Stimulated activated CD8-positive, alpha-beta memory T cell treated with anti-CD3 and anti-CD28 coated beads, Interleukin-15, amount 100 ng/mL, for 4 hours (primary cell): Measurements from ENCODE around the gene TTC33.
"Not testable (repeated sequence)": the region's sequence is repeated elsewhere in the genome, so short reads cannot be mapped to it uniquely, and the experiment has no call there.

Experiments used
- DNase-seq, 2 donors: peaks; one replicate each; pipeline ENCODE4 v3.0.0-alpha.2; 2020; ENCODE audit warnings: low read depth in 2 of 2

TTC33 gene

GRCh38 chr5:40653221-40654022 lies 102.3 kb downstream of the TTC33 start:
- no peak for DNase-seq

- no peak for DNase-seq
These were observed 103.1 kb downstream of the TTC33 start for GRCh38 chr5:40652441-40653220.

- no peak for DNase-seq
These were observed 104.6 kb downstream of the TTC33 start for GRCh38 chr5:40651201-40651600.

DNA sequence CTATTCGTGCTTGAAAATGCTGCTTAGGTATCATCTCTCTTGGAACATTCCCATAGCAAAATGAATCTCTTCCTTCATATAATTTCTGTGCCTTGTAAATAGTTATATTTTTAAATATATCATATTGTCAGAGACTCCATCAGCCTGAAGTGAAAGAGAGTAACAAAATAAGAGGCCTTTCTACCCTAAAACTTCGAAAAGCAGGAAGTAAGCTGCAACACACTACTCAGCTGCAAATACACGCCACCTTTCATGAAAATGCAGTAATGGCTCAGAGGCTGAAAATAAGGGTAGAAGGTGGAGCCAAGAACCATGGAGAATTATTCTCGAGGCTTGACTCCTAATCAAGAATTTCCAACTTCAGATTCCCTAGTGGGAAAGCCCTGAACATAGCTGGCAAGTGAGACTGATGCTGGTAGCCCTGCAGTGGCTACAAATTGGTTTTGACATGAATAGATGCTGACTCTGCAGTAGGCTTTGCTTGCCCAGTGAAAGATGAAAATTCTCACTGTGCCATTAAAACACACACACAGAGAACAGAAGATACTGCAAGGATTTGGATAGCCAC lies 106.2 kb downstream of the TTC33 start:
- no peak for DNase-seq

- DNase-seq: no peak
These were observed 107.6 kb downstream of the TTC33 start for GRCh38 chr5:40648150-40648549.

DNA sequence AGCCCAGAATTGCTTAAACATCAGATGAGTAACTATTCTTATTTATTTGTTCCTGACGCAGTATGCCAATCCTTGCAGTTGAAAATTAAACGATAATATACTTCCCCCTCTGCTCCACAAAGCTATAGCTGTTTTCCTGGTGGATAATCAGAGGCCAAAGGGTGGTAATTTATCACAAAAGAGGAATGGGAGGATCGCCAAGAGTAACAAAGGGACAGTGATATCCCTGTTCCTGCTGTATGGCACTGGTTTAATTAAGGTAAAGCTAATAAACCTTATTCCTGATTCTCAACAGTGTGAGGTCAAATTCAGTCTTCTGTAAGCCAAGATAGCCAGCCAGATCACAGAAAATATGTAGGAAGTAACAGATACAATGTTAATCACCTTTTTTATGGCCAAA lies 109.5 kb downstream of the TTC33 start:
- no peak for DNase-seq

DNA sequence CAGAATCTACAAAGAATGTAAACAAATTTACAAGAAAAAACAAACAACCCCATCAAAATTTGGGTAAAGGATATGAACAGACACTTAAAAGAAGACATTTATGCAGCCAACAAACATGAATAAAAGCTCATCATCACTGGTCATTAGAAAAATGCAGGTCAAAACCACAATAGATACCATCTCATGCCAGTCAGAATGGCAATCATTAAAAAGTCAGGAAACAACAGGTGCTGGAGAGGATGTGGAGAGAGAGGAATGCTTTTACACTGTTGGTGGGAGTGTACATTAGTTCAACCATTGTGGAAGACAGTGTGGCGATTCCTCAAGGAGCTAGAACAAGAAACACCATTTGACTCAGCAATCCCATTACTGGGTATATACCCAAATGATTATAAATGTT lies 116.2 kb downstream of the TTC33 start:
- DNase-seq: not testable (repeated sequence)

DNA sequence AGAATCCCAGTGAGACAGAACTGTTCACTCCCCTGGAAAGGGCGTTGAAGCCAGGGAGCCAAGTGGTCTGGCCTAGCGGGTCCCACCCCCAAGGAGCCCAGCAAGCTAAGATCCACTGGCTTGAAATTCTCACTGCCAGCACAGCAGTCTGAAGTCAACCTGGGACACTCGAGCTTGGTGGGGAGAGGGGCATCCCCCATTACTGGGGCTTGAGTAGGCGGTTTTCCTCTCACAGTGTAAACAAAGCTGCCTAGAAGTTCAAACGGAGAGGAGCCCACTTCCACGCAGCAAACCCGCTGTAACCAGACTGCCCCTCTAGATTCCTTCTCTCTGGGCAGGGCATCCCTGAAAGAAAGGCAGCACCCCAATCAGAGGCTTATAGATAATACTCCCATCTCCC lies 121.2 kb downstream of the TTC33 start:
- DNase-seq: no peak

GRCh38 chr5:40634154-40634553 lies 121.6 kb downstream of the TTC33 start:
- no peak for DNase-seq

GRCh38 chr5:40631236-40631635 lies 124.5 kb downstream of the TTC33 start:
- DNase-seq: no peak

DNA sequence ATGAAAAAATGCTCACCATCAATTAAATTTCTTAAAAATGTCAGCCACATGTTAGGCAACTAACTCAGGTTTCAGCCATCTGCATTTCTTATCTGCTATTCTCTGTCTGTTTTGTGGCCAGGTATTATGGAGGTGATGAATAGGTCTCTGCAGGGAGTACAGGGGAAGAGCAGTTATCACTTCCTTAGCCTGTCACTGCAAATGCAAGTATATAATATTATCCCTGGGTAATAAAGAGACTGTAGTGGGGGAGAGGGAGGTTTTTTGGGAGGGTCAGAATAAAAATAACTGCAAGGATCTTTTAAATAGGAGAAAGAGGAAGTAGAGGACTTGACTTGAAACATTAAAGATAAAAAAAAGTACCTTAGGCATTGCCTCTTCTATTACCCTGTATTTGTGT lies 125.6 kb downstream of the TTC33 start:
- DNase-seq: no peak

GRCh38 chr5:40628407-40628806 lies 127.4 kb downstream of the TTC33 start:
- DNase-seq: no peak

GRCh38 chr5:40627706-40628105 lies 128.1 kb downstream of the TTC33 start:
- DNase-seq: no peak

- no peak for DNase-seq
These were observed 129.0 kb downstream of the TTC33 start for GRCh38 chr5:40626801-40627200.

- DNase-seq: no peak
These were observed 132.0 kb downstream of the TTC33 start for GRCh38 chr5:40623480-40624420.

DNA sequence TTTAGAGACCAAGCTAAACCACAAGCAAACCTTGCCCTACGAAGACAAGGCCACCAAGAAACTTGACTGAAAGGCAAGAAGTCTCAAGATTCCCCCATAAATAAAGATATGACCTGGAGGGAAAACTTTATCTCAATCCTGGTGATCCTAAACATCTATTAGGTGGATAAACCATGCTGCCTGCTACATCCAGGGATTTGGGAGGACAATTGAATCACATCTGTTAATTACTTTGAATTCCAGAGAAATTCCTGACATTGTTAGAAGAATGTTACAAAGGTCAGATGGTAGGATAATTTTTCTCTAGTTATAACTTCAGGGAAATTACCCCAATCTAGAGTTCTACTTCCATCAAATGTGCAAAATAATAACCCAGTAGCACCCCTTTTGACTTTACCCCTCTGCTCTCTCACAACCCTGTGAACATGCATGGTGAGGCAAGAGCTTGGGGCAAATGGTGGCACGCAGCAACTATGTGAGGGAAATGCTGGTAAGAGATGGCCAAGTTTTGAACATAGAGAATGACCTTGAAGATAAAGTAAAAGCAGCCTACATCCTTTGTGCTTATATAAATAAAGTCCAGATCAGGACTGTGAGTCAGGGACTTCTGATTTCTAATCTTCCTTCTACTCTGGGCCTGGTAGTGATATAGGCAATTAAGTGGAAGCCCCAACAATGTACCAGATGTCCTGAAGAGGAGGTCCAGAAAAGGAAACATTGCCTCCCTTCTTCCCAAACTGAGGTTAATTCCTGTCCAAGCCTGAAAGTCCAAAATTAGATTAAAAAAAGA lies 133.1 kb downstream of the TTC33 start:
- DNase-seq: no peak

DNA sequence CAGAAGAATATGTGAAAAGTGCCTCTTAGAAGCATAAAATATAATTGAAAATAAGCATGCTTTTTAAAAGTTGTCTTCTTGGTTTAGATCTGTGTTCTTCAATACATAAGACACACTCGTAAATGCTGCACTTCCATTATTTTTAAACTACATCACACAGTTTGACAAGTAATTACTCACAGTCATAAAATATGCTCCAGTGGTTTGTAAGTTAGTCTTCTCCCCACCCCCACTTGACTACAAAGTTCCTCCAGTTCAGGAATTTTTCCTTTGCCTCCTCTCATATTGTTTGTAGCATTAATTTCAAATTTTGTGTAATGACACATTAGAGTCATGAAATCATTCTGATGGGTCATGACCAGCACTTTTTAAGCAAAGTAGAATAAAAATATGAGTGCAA lies 136.3 kb downstream of the TTC33 start:
- DNase-seq: no peak

- DNase-seq: no peak
These were observed 136.8 kb downstream of the TTC33 start for GRCh38 chr5:40618926-40619325.

DNA sequence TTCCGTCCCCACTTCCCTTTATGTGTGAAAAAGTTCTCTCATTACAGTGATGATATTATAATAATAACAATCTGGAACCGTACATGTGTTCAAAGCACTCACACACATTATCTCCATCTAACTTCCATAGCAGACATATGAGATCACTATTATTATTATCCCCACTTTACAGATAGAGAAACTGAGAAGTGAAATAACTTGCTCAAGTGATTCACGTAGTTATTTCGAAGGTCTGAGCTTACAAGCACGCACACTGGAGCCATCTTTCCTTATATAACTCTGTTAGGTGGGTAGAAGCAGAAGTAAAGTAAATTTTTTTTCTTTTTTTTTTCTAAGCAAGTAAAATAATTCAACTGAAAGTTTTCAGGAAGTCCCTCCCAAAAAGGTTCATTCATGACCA lies 139.0 kb downstream of the TTC33 start:
- DNase-seq: no peak

GRCh38 chr5:40615586-40616170 lies 140.1 kb downstream of the TTC33 start:
- no peak for DNase-seq
